Glomerular visceral epithelial cell (primary cell): Measurements from ENCODE around the gene GNAI1.
A peak's percentile ranks its signal among the peaks of the same experiment; 100 is the strongest.
"Not testable (repeated sequence)": the region's sequence is repeated elsewhere in the genome, so short reads cannot be mapped to it uniquely, and the experiment has no call there.

Experiments used
- DNase-seq: peaks from one replicate; pipeline ENCODE4 v3.0.0-alpha.2; 2016; ENCODE audit errors: extremely low spot score

Gene GNAI1

GRCh38 chr7:80132594-80132993, 2.0 kb upstream of the GNAI1 start:
- no peak for DNase-seq

GRCh38 chr7:80133361-80134114, 1.1 kb upstream of the GNAI1 start:
- DNase-seq: peak; percentile 17

- no peak for DNase-seq
Observed at GRCh38 chr7:80134115-80134535, 506 bp upstream of the GNAI1 start.

GRCh38 chr7:80135309-80136104, 876 bp downstream of the GNAI1 start:
- peak; percentile 43 for DNase-seq

DNA sequence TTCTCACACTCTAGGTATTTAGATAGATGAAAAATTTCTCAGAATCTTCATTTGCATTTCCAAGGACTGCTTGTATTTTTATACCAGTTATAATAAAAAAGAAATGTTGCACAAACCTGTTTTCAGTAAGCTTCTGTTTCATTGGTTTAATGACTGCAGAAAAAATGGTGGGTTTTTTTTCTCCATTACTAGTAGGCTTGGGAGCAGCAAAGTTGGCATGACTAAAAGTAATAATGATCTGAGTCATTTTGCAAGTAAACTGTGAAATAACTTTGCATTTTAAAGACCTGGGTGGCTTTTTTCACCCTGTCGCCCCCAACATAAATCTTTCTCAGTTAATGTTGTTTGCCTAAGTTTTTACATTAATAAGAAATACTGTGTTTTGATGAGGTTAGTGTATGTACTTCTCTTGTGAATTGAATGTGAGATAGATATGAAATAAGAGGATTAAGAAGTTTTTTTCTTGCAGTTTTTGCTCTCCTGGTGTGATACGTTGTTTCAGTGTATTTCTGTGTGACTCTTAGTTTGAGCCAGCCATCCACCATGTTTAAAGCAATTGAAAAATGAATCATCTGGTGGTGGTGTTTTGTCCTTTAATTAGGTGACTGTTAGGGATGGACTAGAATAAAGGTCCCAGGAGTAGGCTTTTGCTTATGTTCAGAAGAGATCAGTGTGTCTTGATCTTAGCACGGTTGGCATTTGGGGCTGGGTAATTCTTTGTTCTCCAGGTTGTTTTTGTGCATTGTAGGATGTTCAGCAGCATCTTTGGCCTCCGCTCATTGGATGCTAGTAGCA, 1.8 kb downstream of the GNAI1 start:
- peak; percentile 18 for DNase-seq

DNA sequence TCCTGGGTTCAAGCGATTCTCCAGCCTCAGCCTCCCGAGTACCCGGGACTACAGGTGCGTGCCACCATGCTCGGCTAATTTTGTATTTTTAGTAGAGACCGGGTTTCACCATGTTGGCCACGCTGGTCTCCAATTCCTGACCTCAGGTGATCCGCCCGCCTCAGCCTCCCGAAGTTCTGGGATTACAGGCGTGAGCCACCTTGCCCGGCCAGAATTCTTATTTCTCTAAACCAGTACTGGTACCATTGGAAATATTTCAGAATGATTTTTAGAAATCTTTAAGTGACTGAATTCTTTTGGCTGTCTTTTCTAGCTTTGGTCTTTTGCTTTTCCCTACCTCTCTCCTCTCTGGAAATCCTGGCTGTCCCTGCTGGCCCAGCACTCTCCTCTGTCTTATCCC, 2.8 kb downstream of the GNAI1 start:
- DNase-seq: no peak

DNA sequence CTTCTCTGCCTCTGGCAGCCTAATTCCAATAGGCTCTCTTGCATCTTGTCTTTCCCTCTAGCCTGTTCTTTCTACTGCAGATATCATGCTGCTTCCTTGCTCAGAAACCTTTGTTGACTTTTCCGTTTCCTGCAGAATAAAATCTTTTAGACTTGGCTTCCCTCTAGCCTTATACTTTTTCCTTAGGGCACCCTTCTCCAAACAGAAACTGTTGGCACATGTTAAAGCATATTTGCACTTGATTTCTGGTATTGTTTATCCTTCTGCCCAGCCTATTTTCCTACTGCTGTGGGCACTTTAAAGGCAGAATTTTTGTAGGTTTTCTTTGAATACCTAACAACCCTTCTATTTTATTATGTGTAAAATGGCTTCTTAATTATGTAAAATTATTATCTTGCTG, 4.6 kb downstream of the GNAI1 start:
- DNase-seq: no peak

- no peak for DNase-seq
Observed at GRCh38 chr7:80140388-80140787, 5.8 kb downstream of the GNAI1 start.

DNA sequence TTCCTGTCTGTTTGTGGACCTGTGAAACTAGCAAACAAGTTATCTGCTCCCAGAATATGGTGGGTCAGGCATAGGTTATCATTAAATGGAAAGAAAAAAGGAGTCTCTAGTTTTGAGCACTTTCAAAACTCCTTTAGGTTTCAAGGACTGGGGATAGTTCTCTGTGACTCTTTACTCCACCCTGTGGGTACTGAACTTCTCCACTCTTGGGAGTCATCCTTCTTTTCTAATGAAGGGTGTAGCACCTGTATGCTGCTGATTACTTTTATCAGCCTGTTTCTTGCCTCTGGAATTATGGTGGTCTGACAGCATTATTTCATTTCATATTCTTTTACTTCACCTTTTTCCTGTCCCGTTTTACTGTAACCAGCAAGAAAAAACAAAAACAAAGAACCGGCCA, 6.7 kb downstream of the GNAI1 start:
- no peak for DNase-seq

GRCh38 chr7:80142853-80143580, 8.4 kb downstream of the GNAI1 start:
- no peak for DNase-seq

DNA sequence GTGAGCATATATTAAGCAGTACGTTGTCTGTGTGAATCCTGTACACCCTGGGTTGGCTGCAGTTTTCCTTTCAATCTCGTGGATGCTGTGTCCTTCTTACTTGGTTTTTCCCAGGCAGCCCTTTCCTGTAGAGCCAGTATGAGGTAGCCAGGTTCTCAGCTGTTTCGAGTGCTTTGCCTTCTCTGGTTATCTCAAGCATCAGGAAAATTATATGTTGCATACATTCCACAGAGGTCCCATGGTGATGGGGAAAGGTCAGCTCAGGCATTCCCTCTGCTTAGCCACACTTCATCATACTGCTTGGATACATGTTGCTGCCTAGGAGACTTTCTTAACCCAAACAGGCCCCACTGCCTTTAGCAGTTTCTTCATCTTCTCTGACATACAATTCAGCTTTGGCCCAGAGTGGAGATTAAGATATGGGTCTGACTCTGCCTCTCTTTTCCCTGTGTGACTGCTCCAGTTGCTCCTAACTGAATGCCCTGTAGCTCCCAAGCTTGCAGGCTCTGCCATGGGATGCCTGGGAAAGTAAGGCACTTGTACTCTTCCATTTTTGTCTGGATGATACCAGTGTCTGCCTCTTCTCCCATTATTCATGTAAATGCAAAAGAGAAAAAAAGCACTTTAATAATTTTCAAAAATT, 11.3 kb downstream of the GNAI1 start:
- DNase-seq: peak; percentile 34

- no peak for DNase-seq
Observed at GRCh38 chr7:80146545-80147182, 12.0 kb downstream of the GNAI1 start.

GRCh38 chr7:80147543-80148391, 13.1 kb downstream of the GNAI1 start:
- DNase-seq: no peak

DNA sequence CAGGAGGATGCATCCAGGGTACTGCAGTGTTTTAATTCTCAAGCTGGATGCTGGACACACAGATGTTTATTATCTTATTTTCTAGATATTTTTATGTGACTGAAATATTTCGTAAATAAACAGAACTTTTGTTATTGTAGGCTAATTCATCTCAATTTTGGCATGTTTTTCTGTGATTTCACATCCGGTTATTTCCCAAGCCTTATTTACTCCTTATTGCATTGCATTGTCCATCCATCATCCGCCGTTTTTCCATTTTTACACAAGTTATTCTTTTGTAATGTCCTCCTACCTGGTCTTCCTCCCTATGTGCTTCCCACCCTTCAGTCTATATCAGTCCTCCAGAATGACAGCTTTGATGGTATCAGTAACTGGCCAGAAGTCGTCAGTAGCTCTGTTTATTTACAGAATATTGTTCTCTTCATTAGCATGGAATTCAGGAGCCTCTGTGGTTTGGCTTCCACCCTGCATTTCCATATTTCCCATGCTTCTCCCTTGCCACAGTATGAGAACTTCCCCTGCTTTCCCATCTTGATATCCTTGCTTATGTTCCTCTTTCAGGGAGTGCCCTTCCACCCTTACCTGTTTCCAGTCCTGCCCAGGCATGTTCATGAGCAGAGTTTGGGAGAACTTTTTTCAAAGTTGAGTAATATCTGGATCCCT, 16.1 kb downstream of the GNAI1 start:
- DNase-seq: peak; percentile 17

- peak; percentile 50 for DNase-seq
Observed at GRCh38 chr7:80151274-80151665, 16.6 kb downstream of the GNAI1 start.

DNA sequence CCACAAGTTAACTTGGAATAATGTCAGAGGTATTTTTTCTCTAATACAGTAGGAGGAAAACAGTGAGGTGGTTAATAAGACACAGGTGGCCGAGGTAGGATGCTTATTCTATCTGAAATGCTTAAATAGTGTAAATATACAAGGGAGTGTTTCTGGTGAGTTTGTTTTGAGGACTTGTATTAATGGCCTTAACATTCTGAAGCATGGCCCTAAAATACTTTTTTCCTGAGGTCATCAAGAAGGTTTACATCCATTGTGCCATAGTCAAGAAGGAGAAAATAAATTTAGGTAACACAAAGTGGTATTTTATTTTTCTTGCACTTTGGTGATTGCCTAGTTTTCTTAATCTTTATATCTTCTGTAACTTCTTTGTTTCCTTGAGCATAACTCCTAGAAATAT, 18.8 kb downstream of the GNAI1 start:
- no peak for DNase-seq

GRCh38 chr7:80154656-80155333, 20.2 kb downstream of the GNAI1 start:
- no peak for DNase-seq

GRCh38 chr7:80155374-80155773, 20.7 kb downstream of the GNAI1 start:
- DNase-seq: no peak

DNA sequence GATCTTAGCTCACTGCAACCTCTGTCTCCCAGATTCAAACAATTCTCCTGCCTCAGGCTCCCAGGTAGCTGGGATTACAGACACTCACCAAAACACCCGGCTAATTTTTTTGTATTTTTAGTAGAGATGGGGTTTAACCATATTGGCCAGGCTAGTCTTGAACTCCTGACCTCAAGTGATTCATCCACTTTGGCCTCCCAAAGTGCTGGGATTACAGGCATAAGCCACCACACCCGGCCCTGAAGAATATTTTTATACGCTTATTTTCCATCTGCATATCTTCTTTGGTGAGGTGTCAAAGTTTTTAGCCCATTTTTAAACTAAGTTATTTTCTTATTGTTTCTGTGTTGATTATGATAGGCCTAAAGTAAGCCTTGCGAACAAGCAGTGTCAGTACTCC, 23.1 kb downstream of the GNAI1 start:
- not testable (repeated sequence) for DNase-seq
